Activated CD8-positive, alpha-beta memory T cell treated with anti-CD3 and anti-CD28 coated beads for 48 hours (primary cell): ENCODE measurements around the gene THEMIS.
"Not testable (repeated sequence)": the region's sequence is repeated elsewhere in the genome, so short reads cannot be mapped to it uniquely, and the experiment has no call there.

Experiments used
- DNase-seq, 3 experiments: peaks; one replicate each; pipeline ENCODE4 v3.0.0-alpha.2; 2020; ENCODE audit warnings: low read depth in 2 of 3, low spot score in 2 of 3

Gene THEMIS

GRCh38 chr6:127732927-127733326, 167.9 kb downstream of the THEMIS start:
- no peak for DNase-seq

GRCh38 chr6:127727260-127727953, 173.5 kb downstream of the THEMIS start:
- no peak for DNase-seq

DNA sequence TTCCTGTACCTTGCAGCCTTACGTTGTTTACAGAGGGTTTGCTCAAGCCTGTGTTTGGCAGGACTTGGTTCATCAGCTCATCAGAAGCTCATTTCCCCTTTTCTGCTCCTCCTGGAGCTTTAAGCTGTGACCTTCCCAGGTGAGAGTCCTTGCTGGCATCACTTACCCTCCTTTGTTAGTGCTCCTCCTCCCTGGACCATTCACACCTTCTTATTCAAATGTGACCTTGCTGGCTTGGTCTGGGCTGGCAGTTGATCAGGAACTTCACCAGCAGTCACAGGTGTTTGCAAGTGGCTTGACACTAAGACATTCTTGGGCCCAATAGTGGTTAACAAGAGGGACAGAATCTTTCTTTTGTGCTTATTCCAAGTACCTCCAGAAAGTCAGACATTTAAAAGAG, 175.0 kb downstream of the THEMIS start:
- DNase-seq = no peak

DNA sequence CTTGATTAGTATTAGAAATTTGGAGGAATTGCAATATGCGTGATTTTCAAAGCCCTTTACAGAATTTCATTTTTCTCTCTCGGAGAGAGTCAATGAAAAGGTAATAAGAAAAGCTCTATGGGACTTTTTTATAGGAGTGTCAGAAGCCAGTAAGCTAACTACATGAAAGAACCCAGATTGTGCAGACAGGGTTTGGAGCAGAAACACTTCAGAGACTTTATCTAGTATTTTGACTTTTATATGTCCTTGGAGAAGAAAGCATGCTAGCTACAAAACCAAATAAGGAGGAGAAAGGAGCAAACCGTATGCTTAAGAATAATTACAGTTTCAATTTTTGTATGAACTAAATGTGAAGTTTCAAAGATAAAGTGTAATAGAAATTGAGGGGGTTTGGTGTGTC, 182.2 kb downstream of the THEMIS start:
- no peak for DNase-seq

DNA sequence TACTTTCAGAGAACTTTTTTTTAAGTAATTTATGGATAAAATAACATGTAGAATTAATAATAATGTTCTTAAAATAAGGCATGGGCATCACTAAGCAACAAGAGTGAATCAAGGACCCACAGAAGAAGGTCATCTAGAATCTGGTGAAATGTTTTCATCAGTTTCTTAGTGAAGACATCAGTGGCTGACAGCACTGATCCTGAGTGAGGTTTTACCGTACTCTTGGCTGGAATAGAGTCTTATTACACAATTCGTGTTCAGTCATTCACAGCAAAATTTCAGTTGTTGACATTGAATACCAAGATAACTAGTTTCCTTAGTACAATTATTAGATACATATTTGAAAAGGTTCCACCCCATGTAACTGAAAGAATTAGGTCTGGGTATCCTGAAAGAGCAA, 183.5 kb downstream of the THEMIS start:
- no peak for DNase-seq

- DNase-seq = no peak
These were observed 184.4 kb downstream of the THEMIS start for GRCh38 chr6:127716465-127716864.

- DNase-seq = no peak
These were observed 190.2 kb downstream of the THEMIS start for GRCh38 chr6:127710668-127711067.

GRCh38 chr6:127706216-127706615, 194.6 kb downstream of the THEMIS start:
- DNase-seq = no peak

DNA sequence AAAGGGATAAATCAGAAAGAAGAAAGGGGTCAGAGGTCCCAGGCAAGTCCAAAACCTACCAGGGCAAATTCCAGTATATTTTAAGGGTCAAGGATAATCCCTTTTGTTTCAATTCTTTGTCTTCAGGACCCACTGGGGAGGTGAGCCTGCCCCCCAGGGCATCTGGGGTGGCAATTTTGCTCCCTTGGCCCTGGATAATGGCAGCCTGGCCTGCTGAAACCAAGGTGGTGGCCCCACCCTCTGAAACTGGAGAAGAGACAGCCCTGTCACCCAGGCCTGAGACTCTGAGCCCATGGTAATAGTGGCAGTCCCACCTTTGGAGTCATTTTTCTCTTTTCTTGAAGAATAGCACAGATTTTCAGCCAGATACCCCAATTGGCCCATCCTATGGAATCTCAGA, 205.8 kb downstream of the THEMIS start:
- no peak for DNase-seq

DNA sequence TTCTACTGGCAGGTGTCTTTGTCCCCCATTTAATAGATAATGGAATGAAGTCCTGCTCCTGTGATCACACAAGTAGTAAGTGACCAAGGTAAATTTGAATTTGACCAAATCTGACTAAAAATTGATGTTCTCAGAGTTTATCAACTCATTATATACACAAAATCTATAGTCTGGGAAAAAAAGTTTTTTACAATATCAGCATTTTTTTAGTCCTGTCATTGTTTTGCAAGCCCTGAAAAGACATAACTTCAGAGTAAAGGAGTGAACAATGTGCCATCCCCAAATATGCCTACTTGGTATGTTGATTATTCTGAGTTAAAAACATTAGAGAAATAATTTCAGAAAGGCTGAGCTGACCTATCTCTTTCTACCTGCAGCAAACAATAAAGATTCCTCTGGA, 209.7 kb downstream of the THEMIS start:
- no peak for DNase-seq

DNA sequence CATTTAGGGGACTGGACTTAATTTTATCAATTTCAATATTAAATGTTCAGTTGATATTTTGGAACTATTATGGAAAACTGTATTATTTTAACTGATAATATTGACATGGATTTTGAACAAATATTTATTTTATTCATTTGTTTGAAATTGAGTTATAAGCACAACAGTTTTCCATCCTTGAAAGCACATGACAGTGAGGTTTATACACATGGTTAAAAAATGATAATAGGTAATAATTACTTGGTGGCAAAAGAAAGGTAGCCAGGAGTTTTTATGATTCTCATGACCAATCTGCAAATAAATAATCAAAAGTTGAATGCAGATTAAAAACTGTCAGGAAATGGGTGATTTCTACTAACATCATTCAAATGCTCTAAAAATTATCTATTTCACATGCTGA, 210.3 kb downstream of the THEMIS start:
- no peak for DNase-seq

- DNase-seq = no peak
These were observed 210.8 kb downstream of the THEMIS start for GRCh38 chr6:127690092-127690491.

GRCh38 chr6:127687490-127687889, 213.4 kb downstream of the THEMIS start:
- DNase-seq = not testable (repeated sequence)

DNA sequence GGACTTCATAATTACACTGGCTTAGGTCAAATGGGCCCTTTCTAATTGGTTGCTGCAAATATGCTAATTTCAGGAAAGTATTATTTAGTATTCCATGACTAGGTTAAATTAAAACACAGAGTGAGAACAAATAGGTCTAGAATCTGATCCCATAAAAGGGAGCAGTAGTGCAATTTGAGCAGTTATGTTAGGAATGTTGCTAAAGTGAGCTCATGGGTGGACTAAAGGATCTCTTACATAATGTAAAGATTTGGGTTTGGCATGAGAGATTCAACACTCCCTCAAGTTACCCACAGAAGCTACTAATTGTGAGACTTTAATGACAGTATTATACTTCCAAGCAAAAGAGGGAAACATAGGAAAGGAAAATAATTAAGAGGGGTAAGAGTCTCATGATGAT, 214.8 kb downstream of the THEMIS start:
- no peak for DNase-seq

DNA sequence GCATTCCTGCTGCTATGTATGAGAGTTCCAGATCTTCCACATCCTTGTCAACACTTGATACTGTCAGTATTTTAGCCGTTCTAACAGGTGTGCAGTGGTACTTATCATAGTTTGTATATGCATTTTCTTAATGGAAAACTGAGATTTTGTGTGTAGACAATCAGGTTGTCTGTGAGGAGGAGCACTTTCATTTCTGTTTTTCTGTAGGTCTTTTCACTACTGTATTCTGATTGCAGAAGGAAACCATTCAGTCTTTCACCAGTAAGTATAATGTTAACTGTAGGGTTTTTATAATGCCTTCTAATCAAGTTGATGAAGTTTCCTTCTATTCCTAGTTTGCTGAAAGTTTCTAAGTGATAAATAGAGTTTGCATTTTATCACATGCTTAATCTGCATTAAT, 216.4 kb downstream of the THEMIS start:
- DNase-seq = no peak
